ENCODE results near the gene CD70.
"Not testable (repeated sequence)": the region's sequence is repeated elsewhere in the genome, so short reads cannot be mapped to it uniquely, and the experiment has no call there.

Gene CD70

GRCh38 chr19:6597471-6598253 lies 6.7 kb upstream of the CD70 start:
- DNase-seq = not testable (repeated sequence)

GRCh38 chr19:6596621-6597020 lies 5.7 kb upstream of the CD70 start:
- no peak for DNase-seq

- DNase-seq = no peak
Observed at GRCh38 chr19:6593651-6594416, 2.9 kb upstream of the CD70 start.

GRCh38 chr19:6590258-6590826 lies 608 bp downstream of the CD70 start:
- no peak for DNase-seq

- no peak for DNase-seq
Observed at GRCh38 chr19:6589711-6590257, 1.2 kb downstream of the CD70 start.

GRCh38 chr19:6588508-6589345 lies 2.2 kb downstream of the CD70 start:
- DNase-seq = no peak

GRCh38 chr19:6587998-6588507 lies 2.9 kb downstream of the CD70 start:
- DNase-seq = no peak

- DNase-seq = no peak
Observed at GRCh38 chr19:6587093-6587820, 3.7 kb downstream of the CD70 start.

- DNase-seq = no peak
Observed at GRCh38 chr19:6586726-6587092, 4.2 kb downstream of the CD70 start.

GRCh38 chr19:6586056-6586455 lies 4.9 kb downstream of the CD70 start:
- DNase-seq = no peak

- not testable (repeated sequence) for DNase-seq
Observed at GRCh38 chr19:6582515-6583484, 8.2 kb downstream of the CD70 start.

- no peak for DNase-seq
Observed at GRCh38 chr19:6580313-6580712, 10.6 kb downstream of the CD70 start.

- DNase-seq = no peak
Observed at GRCh38 chr19:6579450-6580178, 11.3 kb downstream of the CD70 start.

GRCh38 chr19:6577476-6578125 lies 13.3 kb downstream of the CD70 start:
- peak in 1 of 2 donors; percentile 1 for DNase-seq

GRCh38 chr19:6576869-6577475 lies 14.0 kb downstream of the CD70 start:
- no peak for DNase-seq

GRCh38 chr19:6573350-6573749 lies 17.6 kb downstream of the CD70 start:
- DNase-seq = no peak

- DNase-seq = peak in 1 of 2 donors; percentile 30
Observed at GRCh38 chr19:6572217-6572616, 18.7 kb downstream of the CD70 start.

- DNase-seq = no peak
Observed at GRCh38 chr19:6571167-6571566, 19.8 kb downstream of the CD70 start.

- no peak for DNase-seq
Observed at GRCh38 chr19:6570764-6571163, 20.2 kb downstream of the CD70 start.

All from hippocampal formation (tissue), 2 donors.